Measurements from ENCODE around the gene SESTD1. TPM values are rescaled to one million over a fixed set of nuclear protein-coding genes. Genes with fewer than 3 reads are reported as not detected.

SESTD1 gene
- total RNA-seq, 1 experiment from 2014 or later = 26.6 TPM

GRCh38 chr2:179139506-179139905 is 125.1 kb downstream of the SESTD1 start:
- Histone ChIP-seq H3K4me1 (ENCODE audit: control insufficient read depth in 1 of 2, insufficient read depth in 2 of 2, low read length in 2 of 2) (no peaks in the 10 kb centered on the region), H3K4me2 (ENCODE audit: low read length) (no peak overlapping the region), H3K9me2 (ENCODE audit: insufficient read depth) (no peaks in the 10 kb centered on the region), H2AFZ (ENCODE audit: low read depth, low read length, poor library complexity, severe bottlenecking) (no peak overlapping the region), H3K27me3 (ENCODE audit: insufficient read depth, low read length) (no peaks in the 10 kb centered on the region), H3K4me3 (replicated peaks in 1 of 2; ENCODE audit: low read depth in 1 of 2, low read length in 2 of 2) (no peak overlapping the region), H4K20me1 (ENCODE audit: insufficient read depth) (no peaks in the 10 kb centered on the region), H3K9me3 (ENCODE audit: control insufficient read depth in 1 of 2, insufficient read depth in 1 of 2, low read depth in 1 of 2, low read length in 2 of 2) (no peaks in the 10 kb centered on the region), H3K36me3 (ENCODE audit: control insufficient read depth in 1 of 2, insufficient read depth in 2 of 2, low read length in 2 of 2) (no peaks in the 10 kb centered on the region), H3K9ac (ENCODE audit: low read length) (no peak overlapping the region), H3K27ac (ENCODE audit: low read depth, low read length) (no peak overlapping the region), H3K79me2 (ENCODE audit: insufficient read depth, low read length) (no peaks in the 10 kb centered on the region)
- BruUV-seq (replicated peaks) = no TSS peak
- DNase-seq (ENCODE audit: low read depth, low spot score) (no peak), ATAC-seq (no peak)
- TF ChIP-seq CTCF (IDR thresholded peaks at IDR 0.05 in 2 of 3, conservative IDR thresholded peaks at IDR 0.05 in 1 of 3; ENCODE audit: borderline replicate concordance in 1 of 3, insufficient read depth in 1 of 3, low read depth in 2 of 3, low read length in 2 of 3) (no peak), CBX3 (IDR thresholded peaks at IDR 0.05; ENCODE audit: low read depth) (no peak), FOSL1 (IDR thresholded peaks at IDR 0.05; ENCODE audit: low read depth) (no peak), SIN3A (IDR thresholded peaks at IDR 0.05; ENCODE audit: low read depth) (no peak), SRF (IDR thresholded peaks at IDR 0.05; ENCODE audit: low read depth) (no peak), SP1 (IDR thresholded peaks at IDR 0.05; ENCODE audit: low read depth) (no peak), ZNF274 (IDR thresholded peaks at IDR 0.05; ENCODE audit: low read depth, low read length) (no peak), POLR2A (IDR thresholded peaks at IDR 0.05; ENCODE audit: borderline replicate concordance, extremely low read depth, insufficient read depth, insufficient read length) (no peak), RAD21 (IDR thresholded peaks at IDR 0.05; ENCODE audit: low read depth) (no peak), EZH2phosphoT487 (IDR thresholded peaks at IDR 0.05; ENCODE audit: borderline replicate concordance) (no peak)
- TF ChIP-seq, protein P1, sequence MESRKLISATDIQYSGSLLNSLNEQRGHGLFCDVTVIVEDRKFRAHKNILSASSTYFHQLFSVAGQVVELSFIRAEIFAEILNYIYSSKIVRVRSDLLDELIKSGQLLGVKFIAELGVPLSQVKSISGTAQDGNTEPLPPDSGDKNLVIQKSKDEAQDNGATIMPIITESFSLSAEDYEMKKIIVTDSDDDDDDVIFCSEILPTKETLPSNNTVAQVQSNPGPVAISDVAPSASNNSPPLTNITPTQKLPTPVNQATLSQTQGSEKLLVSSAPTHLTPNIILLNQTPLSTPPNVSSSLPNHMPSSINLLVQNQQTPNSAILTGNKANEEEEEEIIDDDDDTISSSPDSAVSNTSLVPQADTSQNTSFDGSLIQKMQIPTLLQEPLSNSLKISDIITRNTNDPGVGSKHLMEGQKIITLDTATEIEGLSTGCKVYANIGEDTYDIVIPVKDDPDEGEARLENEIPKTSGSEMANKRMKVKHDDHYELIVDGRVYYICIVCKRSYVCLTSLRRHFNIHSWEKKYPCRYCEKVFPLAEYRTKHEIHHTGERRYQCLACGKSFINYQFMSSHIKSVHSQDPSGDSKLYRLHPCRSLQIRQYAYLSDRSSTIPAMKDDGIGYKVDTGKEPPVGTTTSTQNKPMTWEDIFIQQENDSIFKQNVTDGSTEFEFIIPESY (IDR thresholded peaks at IDR 0.05; ENCODE audit: extremely low read depth, insufficient replicate concordance, low read length) = no peak
- CTCF ChIA-PET = interaction anchor here (2.0 kb wide), 1 partner anchor 10 kb away, joined by 6 read pairs; no protein-coding TSS in a partner anchor
- POLR2A ChIA-PET = no interaction called here
- intact Hi-C loops (cut with micrococcal nuclease) = no loop called here
- RAD21 ChIA-PET (ENCODE audit: low non-redundant PET in 1 of 2, low total read pairs in 2 of 2, uncharacterized antibody in 2 of 2, unreplicated experiment in 2 of 2) = no interaction called here

Data from HCT116 (cell line).